CD4-positive, alpha-beta T cell treated with Interferon alpha-2 for 1 hour (primary cell): ENCODE measurements around the gene CCDC157.

ENCODE experiments used
- DNase-seq, 2 donors: peaks; one replicate each; pipeline ENCODE4 v3.0.0-alpha.2; 2020 to 2022

Gene CCDC157

GRCh38 chr22:30416837-30417236, 60.0 kb downstream of the CCDC157 start:
- no peak for DNase-seq

GRCh38 chr22:30420347-30421125, 63.7 kb downstream of the CCDC157 start:
- DNase-seq = no peak

- DNase-seq = no peak
Measured at GRCh38 chr22:30421695-30422480, 65.1 kb downstream of the CCDC157 start.

- DNase-seq = peak in 1 of 2 donors; percentile 6
Measured at GRCh38 chr22:30422481-30423300, 65.9 kb downstream of the CCDC157 start.

- DNase-seq = peak in 1 of 2 donors; percentile 10
Measured at GRCh38 chr22:30423301-30423958, 66.6 kb downstream of the CCDC157 start.

- DNase-seq = peak; percentile 99 to 100
Measured at GRCh38 chr22:30423959-30424533, 67.2 kb downstream of the CCDC157 start.

GRCh38 chr22:30424534-30425326, 67.9 kb downstream of the CCDC157 start:
- no peak for DNase-seq

GRCh38 chr22:30425327-30425615, 68.5 kb downstream of the CCDC157 start:
- no peak for DNase-seq

GRCh38 chr22:30425616-30426387, 69.0 kb downstream of the CCDC157 start, which contains the start of gene MTFP1:
TSS of gene MTFP1 (plus strand) at chr22:30425768. CDS start at chr22:30425880, 112 bp downstream.
- peak; percentile 28 to 61 for DNase-seq
